K562 (cell line): ENCODE data around the gene ITPK1. TPM values are rescaled to one million over a fixed set of nuclear protein-coding genes. Genes with fewer than 3 reads are reported as not detected.

ENCODE experiments used
- ATAC-seq: fragments of 200-7000 bp; cut with Tn5 transposase; 3 replicates; pipeline ENCODE4 v1.9.1; 2020; ENCODE audit warnings: moderate library complexity
- BruUV-seq: library from RNA; stranded (reverse); fragments of 400-500 nt; replicated peaks from 2 replicates; lab custom pipeline; 2021; lab: Mats Ljungman, UMichigan
- CTCF ChIA-PET: fragments of 300-600 bp; formaldehyde crosslinking; extraction: SDS; loops from one replicate; lab custom pipeline; 2021; ENCODE audit warnings: low intra/inter-chr PET ratio; lab: Yijun Ruan, JAX
- POLR2A ChIA-PET: fragments of 300-600, 350-650 bp; sonication (Branson Sonifier 250); formaldehyde crosslinking; extraction: SDS; loops from one replicate; lab custom pipeline; 2021; ENCODE audit warnings: antibody characterized with exemption, inconsistent platforms; lab: Yijun Ruan, JAX
- DNase-seq, 4 experiments: peaks; one replicate each; pipeline versions ENCODE4 v3.0.0 to v3.0.0-alpha.2; 2011 to 2018; ENCODE audit warnings: low spot score in 3 of 4, mixed read lengths in 3 of 4; ENCODE audit errors: extremely low read depth in 1 of 4
- FAIRE-seq: peaks from 2 replicates; lab custom pipeline; 2011; peaks lifted over from hg19 to GRCh38; lab: Jason Lieb, UNC
- H2AFZ ChIP-seq: 2 replicates; pipeline ENCODE4 v1.6.0; 2011; ENCODE audit warnings: low read depth, low read length, control low read depth, inconsistent platforms
- H3K27ac ChIP-seq: fragments of 200-600 bp; 3 replicates; pipeline ENCODE4 v1.8.0; 2011; ENCODE audit warnings: low read depth, mild to moderate bottlenecking, control low read depth, inconsistent platforms, low read length, moderate library complexity, mixed read lengths; ENCODE audit errors: extremely low read depth
- H3K27me3 ChIP-seq, 2 experiments: fragments of 300-600 bp in 1 of 2; 2 replicates in 1 of 2; 3 replicates in 1 of 2; pipeline versions ENCODE4 v1.6.0 to v1.8.0; 2011; ENCODE audit warnings: inconsistent platforms in 2 of 2, low read length in 2 of 2, mild to moderate bottlenecking in 1 of 2, mixed read lengths in 1 of 2, moderate library complexity in 1 of 2; ENCODE audit not compliant: control insufficient read depth in 2 of 2, insufficient read depth in 2 of 2
- H3K36me3 ChIP-seq: fragments of 300-600 bp; 3 replicates; pipeline ENCODE4 v1.8.0; 2011; ENCODE audit warnings: mild to moderate bottlenecking, low read length, inconsistent platforms; ENCODE audit not compliant: control insufficient read depth, insufficient read depth
- H3K4me1 ChIP-seq, 2 experiments: fragments of 200-600 bp in 1 of 2; replicated peaks in 1 of 2; 2 replicates in 1 of 2; 3 replicates in 1 of 2; pipeline versions ENCODE4 v1.5.1 to v1.8.0; 2011; ENCODE audit warnings: inconsistent platforms in 2 of 2, low read length in 2 of 2, mild to moderate bottlenecking in 1 of 2, mixed read lengths in 1 of 2, moderate library complexity in 1 of 2; ENCODE audit not compliant: control insufficient read depth in 2 of 2, insufficient read depth in 2 of 2
- H3K4me2 ChIP-seq: 2 replicates; pipeline ENCODE4 v1.6.1; 2011; ENCODE audit warnings: low read length, control low read depth, inconsistent platforms, mixed read lengths; ENCODE audit not compliant: insufficient read depth
- H3K4me3 ChIP-seq: fragments of 200-600 bp; sonication (generic), shearing (Covaris generic); 2 replicates; pipeline ENCODE4 v1.5.1; 2016; ENCODE audit warnings: control low read depth, inconsistent platforms
- H3K79me2 ChIP-seq: fragments of 200-600 bp; 3 replicates; pipeline ENCODE4 v1.8.0; 2011; ENCODE audit warnings: low read length, inconsistent platforms; ENCODE audit not compliant: control insufficient read depth, insufficient read depth
- H3K9ac ChIP-seq, 2 experiments: 2 replicates each; pipeline versions ENCODE4 v1.6.0 to v1.6.1; 2011; ENCODE audit warnings: low read depth in 2 of 2, low read length in 2 of 2, control low read depth in 1 of 2, inconsistent platforms in 1 of 2, mild to moderate bottlenecking in 1 of 2, mixed read lengths in 1 of 2; ENCODE audit not compliant: insufficient read depth in 1 of 2
- H3K9me1 ChIP-seq: one replicate; pipeline ENCODE4 v1.6.0; 2011; ENCODE audit warnings: inconsistent platforms, mild to moderate bottlenecking, low read length, moderate library complexity; ENCODE audit not compliant: control insufficient read depth, insufficient read depth
- H3K9me3 ChIP-seq: replicated peaks from 2 replicates; pipeline ENCODE4 v1.5.1; 2011; ENCODE audit warnings: low read depth, low read length, inconsistent platforms; ENCODE audit not compliant: control insufficient read depth, insufficient read depth
- H4K20me1 ChIP-seq: replicated peaks from 2 replicates; pipeline ENCODE4 v1.6.1; 2011; ENCODE audit warnings: low read length, inconsistent platforms, mixed read lengths; ENCODE audit not compliant: control insufficient read depth, insufficient read depth
- BRD4 ChIP-seq: fragments of 200-600 bp; sonication (generic); IDR thresholded peaks from 2 replicates; pipeline ENCODE4 v1.6.1; 2017; ENCODE audit warnings: inconsistent platforms
- DDX20 ChIP-seq: fragments of 450-650 bp; IDR thresholded peaks from 2 replicates; pipeline ENCODE4 v1.6.1; 2016; ENCODE audit warnings: missing genetic modification characterization, low read depth, mild to moderate bottlenecking, missing compliant biosample characterization, moderate library complexity
- ETV5 ChIP-seq: sonication (generic); formaldehyde crosslinking; IDR thresholded peaks from 2 replicates; pipeline ENCODE4 v1.4.0; 2020; ENCODE audit warnings: low read depth, mild to moderate bottlenecking, missing genetic modification reagents
- FOXJ2 ChIP-seq: fragments of 200-800 bp; sonication (Bioruptor generic); IDR thresholded peaks from 2 replicates; pipeline ENCODE4 v1.6.1; 2016; ENCODE audit warnings: missing genetic modification characterization, missing compliant biosample characterization
- POLR2B ChIP-seq: fragments of 450-650 bp; IDR thresholded peaks from 2 replicates; pipeline ENCODE4 v1.6.1; 2018; ENCODE audit warnings: low read depth; ENCODE audit not compliant: partially characterized antibody
- SREBF2 ChIP-seq: sonication (generic); formaldehyde crosslinking; IDR thresholded peaks from 2 replicates; pipeline ENCODE4 v1.4.0; 2020; ENCODE audit warnings: mild to moderate bottlenecking, missing genetic modification reagents
- SUPT5H ChIP-seq: fragments of 450-650 bp; IDR thresholded peaks from 2 replicates; pipeline ENCODE4 v1.6.1; 2016
- TEAD2 ChIP-seq: fragments of 450-650 bp; IDR thresholded peaks from 2 replicates; pipeline ENCODE4 v1.6.1; 2016; ENCODE audit warnings: missing genetic modification characterization, control low read depth, missing compliant biosample characterization
- ZKSCAN8 ChIP-seq: fragments of 200-800 bp; sonication (Bioruptor generic); IDR thresholded peaks from 2 replicates; pipeline ENCODE4 v1.6.1; 2016; ENCODE audit warnings: missing genetic modification characterization, missing compliant biosample characterization
- WGBS: fragments of 100-300 bp; shearing (Covaris generic); methylation state at CpG from one replicate; pipeline ENCODE4 v1.1.6; 2016; ENCODE audit warnings: low coverage, mixed read lengths; ENCODE audit not compliant: insufficient coverage; ENCODE audit errors: missing lambda C conversion rate; 5-methylcytosine and 5-hydroxymethylcytosine counted together
- in situ Hi-C: fragments of 300-500 bp; cut with MboI; formaldehyde crosslinking; loops from 4 replicates; pipeline ENCODE4 v1.15.0; 2018; ENCODE audit warnings: inconsistent platforms, mixed read lengths
- intact Hi-C: fragments of 100-400 bp; cut with micrococcal nuclease; formaldehyde crosslinking; loops from 2 replicates; pipeline ENCODE4 v1.14.2; 2022
- polyA plus RNA-seq, 8 experiments: library from polyadenylated mRNA; depleted of rRNA in 4 of 8; stranded (reverse) in 5 of 8; unstranded in 3 of 8; fragments of >200 nt; fragmentation: Nextera tagmentation in 2 of 8; fragmentation: Illumina TruSeq in 1 of 8; extraction: Ambion mirVana in 2 of 8; extraction: Trizol in 1 of 8; gene quantifications; 2 replicates each; pipeline versions ENCODE4 v1.2.1 to v1.2.3, GENCODE V29; 2011 to 2014; ENCODE audit warnings: inconsistent platforms in 1 of 8, missing spikeins in 1 of 8
- total RNA-seq, 7 experiments: library from RNA; depleted of rRNA in 6 of 7; stranded (reverse); fragments of >200 nt in 6 of 7; fragmentation: Illumina TruSeq in 2 of 7; extraction: Trizol in 2 of 7; gene quantifications; 2 replicates each; pipeline versions ENCODE4 v1.2.1 to v1.2.3, GENCODE V29; 2011 to 2021; ENCODE audit warnings: low replicate concordance in 1 of 7
- TF ChIP-seq, protein P1 (sequence below): fragments of 450-650 bp; IDR thresholded peaks from 2 replicates; pipeline ENCODE4 v1.6.1; 2016; ENCODE audit warnings: low read depth
- TF ChIP-seq, protein P2 (sequence below): fragments of 250-450 bp; sonication (Bioruptor Pico); IDR thresholded peaks from 2 replicates; pipeline ENCODE4 v1.8.0; 2022; ENCODE audit warnings: inconsistent platforms
- TF ChIP-seq, protein P3 (sequence below): sonication (generic); formaldehyde crosslinking; IDR thresholded peaks from 2 replicates; pipeline ENCODE4 v1.8.0; 2022; ENCODE audit warnings: missing genetic modification reagents, mild to moderate bottlenecking, borderline replicate concordance

Gene ITPK1
- total and polyA plus RNA-seq, 9 of the 15 experiments (the other 6 are each of a cell fraction or from before 2014, with no cell fraction given): 1.2 to 39.2 (median 23.0) TPM

DNA sequence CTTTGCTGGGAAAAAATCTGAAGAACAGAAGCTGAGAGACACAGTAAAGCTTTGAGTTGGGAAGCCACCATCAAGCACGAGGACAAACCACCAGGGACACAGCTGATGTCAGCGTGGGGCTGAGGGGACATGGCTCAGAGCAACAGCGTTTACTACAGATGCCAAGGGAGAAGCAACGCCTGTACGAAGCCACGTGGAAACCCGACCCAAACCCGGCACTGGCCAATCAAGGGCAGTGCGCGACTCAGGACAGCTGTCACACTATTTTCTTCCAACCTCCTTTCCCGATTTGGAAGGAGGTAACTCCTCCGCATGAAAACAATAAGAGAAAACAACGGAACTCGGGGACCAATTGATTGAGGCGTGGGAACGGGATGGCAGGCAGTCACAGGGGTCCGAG, 213.0 kb downstream of the ITPK1 start (continued):
- TF ChIP-seq, protein P1, sequence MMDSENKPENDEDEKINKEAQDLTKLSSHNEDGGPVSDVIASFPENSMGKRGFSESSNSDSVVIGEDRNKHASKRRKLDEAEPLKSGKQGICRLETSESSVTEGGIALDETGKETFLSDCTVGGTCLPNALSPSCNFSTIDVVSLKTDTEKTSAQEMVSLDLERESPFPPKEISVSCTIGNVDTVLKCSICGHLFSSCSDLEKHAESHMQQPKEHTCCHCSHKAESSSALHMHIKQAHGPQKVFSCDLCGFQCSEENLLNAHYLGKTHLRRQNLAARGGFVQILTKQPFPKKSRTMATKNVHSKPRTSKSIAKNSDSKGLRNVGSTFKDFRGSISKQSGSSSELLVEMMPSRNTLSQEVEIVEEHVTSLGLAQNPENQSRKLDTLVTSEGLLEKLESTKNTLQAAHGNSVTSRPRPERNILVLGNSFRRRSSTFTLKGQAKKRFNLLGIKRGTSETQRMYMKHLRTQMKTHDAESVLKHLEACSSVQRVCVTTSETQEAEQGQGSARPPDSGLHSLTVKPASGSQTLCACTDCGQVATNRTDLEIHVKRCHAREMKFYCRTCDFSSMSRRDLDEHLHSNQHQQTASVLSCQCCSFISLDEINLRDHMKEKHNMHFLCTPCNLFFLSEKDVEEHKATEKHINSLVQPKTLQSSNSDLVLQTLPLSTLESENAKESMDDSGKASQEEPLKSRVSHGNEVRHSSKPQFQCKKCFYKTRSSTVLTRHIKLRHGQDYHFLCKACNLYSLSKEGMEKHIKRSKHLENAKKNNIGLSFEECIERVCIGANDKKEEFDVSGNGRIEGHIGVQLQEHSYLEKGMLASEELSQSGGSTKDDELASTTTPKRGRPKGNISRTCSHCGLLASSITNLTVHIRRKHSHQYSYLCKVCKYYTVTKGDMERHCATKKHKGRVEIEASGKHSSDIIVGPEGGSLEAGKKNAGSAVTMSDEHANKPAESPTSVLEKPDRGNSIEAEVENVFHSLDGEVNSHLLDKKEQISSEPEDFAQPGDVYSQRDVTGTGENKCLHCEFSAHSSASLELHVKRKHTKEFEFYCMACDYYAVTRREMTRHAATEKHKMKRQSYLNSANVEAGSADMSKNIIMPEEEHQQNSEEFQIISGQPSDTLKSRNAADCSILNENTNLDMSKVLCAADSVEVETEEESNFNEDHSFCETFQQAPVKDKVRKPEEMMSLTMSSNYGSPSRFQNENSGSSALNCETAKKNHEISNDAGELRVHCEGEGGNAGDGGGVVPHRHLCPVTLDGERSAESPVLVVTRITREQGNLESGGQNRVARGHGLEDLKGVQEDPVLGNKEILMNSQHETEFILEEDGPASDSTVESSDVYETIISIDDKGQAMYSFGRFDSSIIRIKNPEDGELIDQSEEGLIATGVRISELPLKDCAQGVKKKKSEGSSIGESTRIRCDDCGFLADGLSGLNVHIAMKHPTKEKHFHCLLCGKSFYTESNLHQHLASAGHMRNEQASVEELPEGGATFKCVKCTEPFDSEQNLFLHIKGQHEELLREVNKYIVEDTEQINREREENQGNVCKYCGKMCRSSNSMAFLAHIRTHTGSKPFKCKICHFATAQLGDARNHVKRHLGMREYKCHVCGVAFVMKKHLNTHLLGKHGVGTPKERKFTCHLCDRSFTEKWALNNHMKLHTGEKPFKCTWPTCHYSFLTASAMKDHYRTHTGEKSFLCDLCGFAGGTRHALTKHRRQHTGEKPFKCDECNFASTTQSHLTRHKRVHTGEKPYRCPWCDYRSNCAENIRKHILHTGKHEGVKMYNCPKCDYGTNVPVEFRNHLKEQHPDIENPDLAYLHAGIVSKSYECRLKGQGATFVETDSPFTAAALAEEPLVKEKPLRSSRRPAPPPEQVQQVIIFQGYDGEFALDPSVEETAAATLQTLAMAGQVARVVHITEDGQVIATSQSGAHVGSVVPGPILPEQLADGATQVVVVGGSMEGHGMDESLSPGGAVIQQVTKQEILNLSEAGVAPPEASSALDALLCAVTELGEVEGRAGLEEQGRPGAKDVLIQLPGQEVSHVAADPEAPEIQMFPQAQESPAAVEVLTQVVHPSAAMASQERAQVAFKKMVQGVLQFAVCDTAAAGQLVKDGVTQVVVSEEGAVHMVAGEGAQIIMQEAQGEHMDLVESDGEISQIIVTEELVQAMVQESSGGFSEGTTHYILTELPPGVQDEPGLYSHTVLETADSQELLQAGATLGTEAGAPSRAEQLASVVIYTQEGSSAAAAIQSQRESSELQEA: no peak
- no peak for TF ChIP-seq TEAD2

DNA sequence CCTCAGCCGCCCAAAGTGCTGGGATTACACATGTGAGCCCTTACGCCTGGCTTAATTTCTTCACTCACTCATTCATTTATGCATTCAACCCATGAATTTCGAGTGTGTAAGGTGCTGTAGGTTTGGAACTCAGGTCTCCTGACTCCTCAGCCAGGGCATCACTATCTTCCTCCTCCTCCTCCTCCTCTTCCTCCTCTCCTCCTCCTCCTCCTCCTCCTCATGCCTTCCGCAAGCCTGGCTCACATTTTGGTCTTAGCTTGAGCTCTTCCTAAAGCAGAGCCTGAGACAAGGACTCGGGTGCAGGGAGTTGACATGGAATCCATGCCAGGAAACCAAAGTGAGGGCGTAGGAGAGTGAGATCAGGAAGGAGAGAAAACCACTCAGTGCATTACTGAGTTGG, 213.5 kb downstream of the ITPK1 start:
- no TSS peak for BruUV-seq
- ATAC-seq (no peak), DNase-seq (no peak), FAIRE-seq (no peak)
- Histone ChIP-seq H3K9me3 (no peaks in the 10 kb centered on the region), H2AFZ (no peak overlapping the region), H3K9ac (no peak overlapping the region), H3K9me1 (no peaks in the 10 kb centered on the region), H3K4me2 (no peak overlapping the region), H3K79me2 (no peaks in the 10 kb centered on the region), H3K27me3 (peaks cover 7 to 43% of the 10 kb centered on the region in 2 experiments), H4K20me1 (peaks cover 5% of the 10 kb centered on the region; the same call in 1 of the 2 replicates), H3K36me3 (no peaks in the 10 kb centered on the region), H3K4me1 (no peaks in the 10 kb centered on the region), H3K27ac (no peak overlapping the region), H3K4me3 (no peak overlapping the region)
- 2% methylated on average over 5 of the region's 6 CpGs for WGBS
- in situ Hi-C loops: no loop called here
- ChIA-PET POLR2A (no interaction called here), CTCF (no interaction called here)
- intact Hi-C loops: no loop called here
- TF ChIP-seq, protein P2, sequence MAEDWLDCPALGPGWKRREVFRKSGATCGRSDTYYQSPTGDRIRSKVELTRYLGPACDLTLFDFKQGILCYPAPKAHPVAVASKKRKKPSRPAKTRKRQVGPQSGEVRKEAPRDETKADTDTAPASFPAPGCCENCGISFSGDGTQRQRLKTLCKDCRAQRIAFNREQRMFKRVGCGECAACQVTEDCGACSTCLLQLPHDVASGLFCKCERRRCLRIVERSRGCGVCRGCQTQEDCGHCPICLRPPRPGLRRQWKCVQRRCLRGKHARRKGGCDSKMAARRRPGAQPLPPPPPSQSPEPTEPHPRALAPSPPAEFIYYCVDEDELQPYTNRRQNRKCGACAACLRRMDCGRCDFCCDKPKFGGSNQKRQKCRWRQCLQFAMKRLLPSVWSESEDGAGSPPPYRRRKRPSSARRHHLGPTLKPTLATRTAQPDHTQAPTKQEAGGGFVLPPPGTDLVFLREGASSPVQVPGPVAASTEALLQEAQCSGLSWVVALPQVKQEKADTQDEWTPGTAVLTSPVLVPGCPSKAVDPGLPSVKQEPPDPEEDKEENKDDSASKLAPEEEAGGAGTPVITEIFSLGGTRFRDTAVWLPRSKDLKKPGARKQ: no peak
- TF ChIP-seq FOXJ2 (no peak), ETV5 (CRISPR knock-in tag) (no peak), SREBF2 (CRISPR knock-in tag) (no peak), POLR2B (no peak), ZKSCAN8 (CRISPR knock-in tag) (no peak), DDX20 (tag) (no peak), SUPT5H (no peak), BRD4 (no peak)
- TF ChIP-seq, protein P3, sequence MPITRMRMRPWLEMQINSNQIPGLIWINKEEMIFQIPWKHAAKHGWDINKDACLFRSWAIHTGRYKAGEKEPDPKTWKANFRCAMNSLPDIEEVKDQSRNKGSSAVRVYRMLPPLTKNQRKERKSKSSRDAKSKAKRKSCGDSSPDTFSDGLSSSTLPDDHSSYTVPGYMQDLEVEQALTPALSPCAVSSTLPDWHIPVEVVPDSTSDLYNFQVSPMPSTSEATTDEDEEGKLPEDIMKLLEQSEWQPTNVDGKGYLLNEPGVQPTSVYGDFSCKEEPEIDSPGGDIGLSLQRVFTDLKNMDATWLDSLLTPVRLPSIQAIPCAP (CRISPR knock-in tag): no peak
